RWPE1 (cell line): ENCODE data around the gene SMOC2.

ENCODE experiments used
- CTCF ChIA-PET: fragments of 350-600 bp; sonication (Branson Sonifier 250); formaldehyde crosslinking; extraction: SDS; loops from one replicate; lab custom pipeline; 2021; lab: Yijun Ruan, JAX
- POLR2A ChIA-PET: fragments of 400-600 bp; formaldehyde crosslinking; extraction: SDS; loops from one replicate; lab custom pipeline; 2020; ENCODE audit warnings: antibody characterized with exemption; ENCODE audit not compliant: low non-redundant PET; lab: Yijun Ruan, JAX
- DNase-seq: peaks from one replicate; pipeline ENCODE4 v3.0.0; 2012; ENCODE audit warnings: low spot score
- H3K27ac ChIP-seq: fragments of 450-650 bp; 2 replicates; pipeline ENCODE4 v1.5.1; 2017
- TF ChIP-seq, protein P1 (sequence below): fragments of 450-650 bp; conservative IDR thresholded peaks from 2 replicates; pipeline ENCODE4 v1.5.1; 2017; ENCODE audit warnings: low read depth, mild to moderate bottlenecking

The SMOC2 gene

DNA sequence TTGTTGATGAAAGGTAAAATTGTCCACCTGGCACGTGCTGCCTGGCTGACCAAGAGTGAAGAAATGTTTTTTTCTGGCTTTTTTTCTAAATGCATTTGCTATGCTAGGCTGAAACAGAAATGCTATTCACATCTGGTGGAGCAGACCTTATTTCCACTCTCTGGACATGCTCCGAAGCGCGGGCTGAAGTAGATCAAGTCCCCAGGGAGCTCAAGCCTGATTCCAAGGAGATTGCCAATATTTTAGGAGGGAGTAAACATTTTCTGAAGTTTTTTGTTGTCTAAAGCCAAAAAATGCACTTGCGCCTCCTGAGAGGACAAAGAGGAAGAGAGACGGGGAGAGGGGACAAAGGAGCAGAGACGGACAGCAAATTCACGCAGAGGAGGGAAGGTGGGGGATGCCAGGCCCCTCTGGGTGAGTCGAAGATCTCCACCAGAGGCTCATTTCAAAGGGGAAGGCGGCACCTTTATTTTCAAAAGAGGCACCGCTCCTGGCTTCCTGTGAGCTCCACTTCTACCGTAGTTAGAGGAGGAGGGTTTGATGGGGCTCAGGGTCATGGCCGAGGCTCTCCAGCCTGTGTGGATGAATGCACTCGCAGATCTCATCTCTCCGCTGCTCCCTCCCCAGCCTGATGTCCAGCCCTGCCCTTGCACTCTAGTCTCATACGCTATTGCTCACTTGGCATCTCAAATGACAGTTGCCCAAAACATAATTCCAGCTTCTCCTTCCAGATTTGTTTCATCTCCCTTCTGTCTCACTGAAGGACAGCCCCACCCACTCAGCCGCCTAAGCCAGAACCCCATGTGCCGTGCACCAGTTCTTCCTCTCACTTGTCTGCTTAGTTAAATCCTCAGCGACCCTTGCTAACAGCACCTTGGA is 23.1 kb upstream of the SMOC2 start:
- DNase-seq, result no peak
- TF ChIP-seq, protein P1, sequence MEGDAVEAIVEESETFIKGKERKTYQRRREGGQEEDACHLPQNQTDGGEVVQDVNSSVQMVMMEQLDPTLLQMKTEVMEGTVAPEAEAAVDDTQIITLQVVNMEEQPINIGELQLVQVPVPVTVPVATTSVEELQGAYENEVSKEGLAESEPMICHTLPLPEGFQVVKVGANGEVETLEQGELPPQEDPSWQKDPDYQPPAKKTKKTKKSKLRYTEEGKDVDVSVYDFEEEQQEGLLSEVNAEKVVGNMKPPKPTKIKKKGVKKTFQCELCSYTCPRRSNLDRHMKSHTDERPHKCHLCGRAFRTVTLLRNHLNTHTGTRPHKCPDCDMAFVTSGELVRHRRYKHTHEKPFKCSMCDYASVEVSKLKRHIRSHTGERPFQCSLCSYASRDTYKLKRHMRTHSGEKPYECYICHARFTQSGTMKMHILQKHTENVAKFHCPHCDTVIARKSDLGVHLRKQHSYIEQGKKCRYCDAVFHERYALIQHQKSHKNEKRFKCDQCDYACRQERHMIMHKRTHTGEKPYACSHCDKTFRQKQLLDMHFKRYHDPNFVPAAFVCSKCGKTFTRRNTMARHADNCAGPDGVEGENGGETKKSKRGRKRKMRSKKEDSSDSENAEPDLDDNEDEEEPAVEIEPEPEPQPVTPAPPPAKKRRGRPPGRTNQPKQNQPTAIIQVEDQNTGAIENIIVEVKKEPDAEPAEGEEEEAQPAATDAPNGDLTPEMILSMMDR, result no peak
- ChIA-PET POLR2A (no interaction called here), CTCF (no interaction called here)
- no peak overlapping the region for H3K27ac ChIP-seq

DNA sequence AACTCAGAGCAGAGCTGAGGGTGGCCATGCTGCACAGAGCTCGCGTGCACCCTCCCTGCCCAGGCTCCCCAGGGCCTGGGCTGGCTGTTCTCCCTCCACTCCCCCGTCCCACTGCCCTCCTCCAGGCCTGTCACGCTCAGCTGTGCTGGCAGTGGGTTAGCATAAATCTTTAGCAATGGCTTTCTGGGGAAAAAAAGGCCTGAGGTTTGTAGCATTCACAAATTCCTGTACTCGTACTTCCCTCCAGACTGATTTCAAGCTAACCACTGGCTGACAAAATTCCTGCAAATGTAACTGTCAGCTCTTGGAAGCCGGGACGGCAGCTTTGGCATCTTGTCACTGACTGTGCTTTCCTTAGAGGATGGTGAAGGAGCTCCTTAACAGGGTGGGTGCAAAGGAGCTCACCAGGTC is 22.3 kb upstream of the SMOC2 start:
- ChIA-PET POLR2A (no interaction called here), CTCF (interaction anchor here (1.2 kb wide), 1 partner anchor 290 kb away, joined by 4 read pairs; no protein-coding TSS in a partner anchor)
- H3K27ac ChIP-seq, result no peak overlapping the region
- TF ChIP-seq, protein P1, result no peak
- DNase-seq, result no peak

DNA sequence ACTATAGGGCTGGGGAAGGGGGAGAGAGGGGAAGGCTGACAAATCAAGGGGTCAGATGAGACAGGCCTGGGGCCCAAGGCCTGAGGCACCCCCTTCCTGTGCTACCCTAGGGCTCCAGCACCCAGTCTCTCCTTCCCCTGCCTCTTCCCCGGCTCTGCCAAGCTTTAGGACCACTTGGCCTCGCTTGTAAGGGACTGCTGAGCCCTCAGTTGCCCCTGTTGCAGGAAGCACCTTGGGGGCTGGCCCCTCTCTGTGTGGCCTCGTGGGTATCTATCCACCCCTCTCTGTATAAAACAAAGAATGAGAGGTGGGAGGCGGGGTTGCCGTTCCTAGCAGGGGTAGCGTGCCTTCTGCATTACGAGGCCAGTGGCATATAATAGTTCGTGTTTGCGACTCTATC is 21.4 kb upstream of the SMOC2 start:
- no peak overlapping the region for H3K27ac ChIP-seq
- DNase-seq, result no peak
- TF ChIP-seq, protein P1, result no peak
- ChIA-PET POLR2A (no interaction called here), CTCF (interaction anchor here (1.2 kb wide), 1 partner anchor 289 kb away, joined by 4 read pairs; no protein-coding TSS in a partner anchor)

DNA sequence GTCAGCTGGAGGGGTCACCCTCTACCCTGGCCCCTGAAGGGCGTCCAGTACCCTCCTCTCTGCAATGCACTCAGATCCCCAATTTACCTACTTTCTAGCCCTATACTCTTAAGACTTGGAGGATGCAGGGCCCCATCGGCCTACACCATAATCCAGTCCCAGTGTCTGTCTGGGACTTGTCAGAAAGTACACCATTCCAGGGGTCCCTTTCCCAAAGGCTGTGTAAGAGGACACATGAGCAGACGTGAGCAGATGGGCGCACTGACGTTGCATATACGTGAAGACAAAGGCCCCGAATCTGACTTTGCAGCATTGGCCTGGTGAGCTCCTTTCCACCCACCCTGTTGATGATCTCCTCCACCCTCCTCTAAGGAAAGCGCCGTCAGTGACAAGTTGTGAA is 20.9 kb upstream of the SMOC2 start:
- no peak overlapping the region for H3K27ac ChIP-seq
- no peak for DNase-seq
- TF ChIP-seq, protein P1, result no peak
- POLR2A ChIA-PET, result no interaction called here
- CTCF ChIA-PET, result no interaction called here

DNA sequence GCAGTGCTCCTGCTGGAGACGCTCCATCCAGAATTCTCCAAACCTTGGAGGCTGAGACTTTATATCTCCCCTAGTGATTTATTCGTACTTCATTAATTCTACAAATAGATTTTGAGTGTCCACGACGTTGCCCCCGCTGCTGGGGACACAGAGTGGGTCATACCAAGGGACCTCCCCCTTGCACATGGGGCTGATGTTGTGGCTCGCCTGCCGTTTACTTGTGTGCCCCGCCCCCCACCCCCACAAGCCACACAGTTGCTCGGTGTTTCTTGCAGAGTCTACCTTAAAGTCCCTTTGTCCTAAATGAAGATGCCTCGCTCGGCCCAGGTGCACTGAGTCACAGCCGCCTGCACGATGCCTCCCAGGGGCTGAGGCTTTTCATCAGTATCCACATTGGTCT is 20.3 kb upstream of the SMOC2 start:
- TF ChIP-seq, protein P1, result no peak
- POLR2A ChIA-PET, result no interaction called here
- no peak for DNase-seq
- CTCF ChIA-PET, result no interaction called here
- no peak overlapping the region for H3K27ac ChIP-seq

DNA sequence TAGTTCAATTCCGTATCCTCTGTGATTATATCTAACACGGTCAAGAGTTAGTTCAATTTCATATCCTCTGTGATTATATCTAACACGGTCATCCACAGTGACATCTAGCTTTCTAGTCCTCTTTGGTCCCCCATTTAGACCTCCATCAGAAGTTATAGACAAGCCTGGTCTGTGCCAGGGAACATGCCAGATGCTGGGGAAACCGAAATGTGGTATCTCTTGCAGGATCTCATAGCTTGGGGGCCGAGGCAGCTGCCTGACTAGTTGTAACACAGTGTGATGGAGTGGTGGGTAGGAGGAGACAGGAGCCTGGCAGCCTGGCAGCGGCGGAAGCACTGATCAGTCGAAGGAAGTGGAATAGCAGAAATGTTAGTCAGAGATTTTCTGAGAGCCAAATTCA is 13.8 kb upstream of the SMOC2 start:
- TF ChIP-seq, protein P1, result no peak
- no peak overlapping the region for H3K27ac ChIP-seq
- no peak for DNase-seq
- POLR2A ChIA-PET, result no interaction called here
- CTCF ChIA-PET, result interaction anchor here (0.5 kb wide), 1 partner anchor 395 kb away, joined by 4 read pairs; no protein-coding TSS in a partner anchor
